ENCODE data around the gene COPB2.
"Not testable (repeated sequence)": the region's sequence is repeated elsewhere in the genome, so short reads cannot be mapped to it uniquely, and the experiment has no call there.

COPB2 gene

GRCh38 chr3:139389552-139390368, at the start of gene COPB2:
TSS of gene COPB2 (minus strand) at chr3:139389647. CDS start at chr3:139389550, 97 bp downstream.
- peak; percentile 98 for DNase-seq (ENCODE audit: low spot score)

- no peak for DNase-seq (ENCODE audit: low spot score)
Observed at GRCh38 chr3:139434764-139435307, 45.4 kb upstream of the COPB2 start.

DNA sequence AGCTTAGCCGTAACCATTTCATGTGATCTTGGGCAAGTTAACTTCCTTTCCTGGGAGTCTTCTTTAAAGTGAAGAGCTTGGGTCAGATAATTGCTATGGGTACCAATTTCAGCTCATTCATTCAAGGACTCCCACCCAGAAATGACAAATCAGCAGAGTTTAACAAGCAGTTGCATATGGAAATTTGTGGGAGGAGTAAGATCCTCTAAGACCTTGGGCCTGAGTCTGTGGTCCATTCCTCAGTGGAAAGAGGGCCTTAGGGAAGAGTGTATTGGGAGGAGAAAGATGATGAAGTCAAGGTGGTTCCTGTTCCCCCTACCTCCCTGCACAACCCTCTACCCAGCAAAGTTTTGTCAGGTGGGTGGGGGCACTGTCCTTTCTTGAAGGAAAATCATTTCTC, 44.8 kb upstream of the COPB2 start:
- no peak for DNase-seq (ENCODE audit: low spot score)

DNA sequence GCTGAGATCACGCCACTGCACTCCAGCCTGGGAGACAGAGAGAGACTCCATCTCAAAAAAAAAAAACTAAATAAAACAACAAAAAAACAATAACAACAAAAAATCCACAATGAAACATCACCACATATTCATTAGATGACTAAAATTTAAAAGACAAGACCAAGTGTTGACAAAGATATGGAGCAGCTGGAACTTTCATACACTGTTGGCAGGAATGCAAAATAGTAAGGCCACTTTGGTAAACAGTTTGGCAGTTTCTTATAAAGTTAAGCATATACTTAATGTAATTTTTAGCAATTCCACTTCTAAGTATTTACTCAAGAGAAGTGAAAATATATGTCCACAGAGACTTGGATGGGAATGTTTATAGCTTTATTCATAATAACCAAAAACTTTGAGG, 43.6 kb upstream of the COPB2 start:
- DNase-seq (ENCODE audit: low spot score) = no peak

GRCh38 chr3:139430493-139430892, 41.0 kb upstream of the COPB2 start:
- DNase-seq (ENCODE audit: low spot score) = no peak

DNA sequence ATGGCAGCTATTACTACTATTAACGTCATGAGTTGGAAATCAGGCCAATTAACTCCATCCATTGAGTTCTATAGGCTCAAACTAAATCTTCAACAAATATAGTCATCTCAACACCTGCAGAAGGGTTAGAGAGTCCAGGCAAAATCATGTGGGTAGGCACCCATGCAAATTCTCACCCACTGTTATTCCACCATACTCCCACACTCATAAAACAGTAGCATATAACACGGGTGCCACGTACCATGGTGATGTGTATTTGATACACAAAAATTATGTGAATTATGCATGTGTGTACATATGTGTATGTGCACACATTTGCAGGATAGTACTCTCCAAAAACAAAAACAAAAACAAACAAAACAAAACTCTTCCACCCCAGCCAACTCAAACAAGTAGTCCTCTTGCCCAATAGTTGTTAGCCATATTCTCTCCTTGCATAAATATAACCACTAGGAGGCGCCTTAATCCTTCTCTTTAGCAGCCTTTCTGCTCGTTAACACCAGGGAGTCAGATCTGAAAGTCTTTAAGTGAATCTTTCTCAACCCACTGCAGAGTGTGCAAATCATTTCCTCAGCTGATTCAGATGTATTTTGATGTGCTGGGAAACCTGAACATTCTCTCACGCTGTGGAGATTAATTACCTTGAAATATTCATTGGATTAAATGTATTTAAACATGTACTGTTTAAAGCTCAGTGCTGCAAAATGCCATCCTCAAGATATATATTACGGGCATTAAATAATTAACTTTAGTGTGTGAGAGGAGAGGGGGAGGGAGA, 38.0 kb upstream of the COPB2 start:
- DNase-seq (ENCODE audit: low spot score) = peak; percentile 76

DNA sequence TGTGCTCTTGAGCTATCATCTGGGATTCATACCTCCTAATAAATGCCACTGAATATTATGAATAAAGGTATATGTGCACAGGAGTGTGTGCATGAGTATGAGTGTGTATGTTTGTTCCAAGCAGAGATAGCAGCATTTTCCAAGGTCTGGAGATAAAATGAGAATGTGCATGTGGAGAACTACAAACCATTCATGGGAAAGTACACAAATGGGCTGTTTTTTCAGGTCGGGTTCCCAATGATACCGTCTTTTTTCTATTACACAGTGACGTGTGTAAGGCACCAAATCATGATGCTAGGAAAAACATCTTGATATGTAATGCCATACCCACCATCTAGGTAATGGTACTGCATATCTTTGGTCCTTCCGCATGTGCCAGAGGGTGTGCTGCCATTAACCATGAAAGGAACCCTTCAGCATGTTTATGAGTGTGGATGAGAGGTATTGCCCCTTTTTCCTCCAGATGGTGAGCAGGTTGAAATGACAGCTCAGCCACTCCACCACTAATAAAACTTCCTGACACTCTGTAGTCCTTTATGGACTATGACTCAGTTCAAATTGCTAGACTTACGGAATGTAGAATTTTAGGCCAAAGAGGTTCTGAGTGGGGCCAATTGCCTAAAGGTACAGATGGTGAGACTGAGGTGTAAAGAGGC, 36.4 kb upstream of the COPB2 start:
- DNase-seq (ENCODE audit: low spot score) = no peak

- DNase-seq (ENCODE audit: low spot score) = no peak
Observed at GRCh38 chr3:139423232-139423631, 33.8 kb upstream of the COPB2 start.

DNA sequence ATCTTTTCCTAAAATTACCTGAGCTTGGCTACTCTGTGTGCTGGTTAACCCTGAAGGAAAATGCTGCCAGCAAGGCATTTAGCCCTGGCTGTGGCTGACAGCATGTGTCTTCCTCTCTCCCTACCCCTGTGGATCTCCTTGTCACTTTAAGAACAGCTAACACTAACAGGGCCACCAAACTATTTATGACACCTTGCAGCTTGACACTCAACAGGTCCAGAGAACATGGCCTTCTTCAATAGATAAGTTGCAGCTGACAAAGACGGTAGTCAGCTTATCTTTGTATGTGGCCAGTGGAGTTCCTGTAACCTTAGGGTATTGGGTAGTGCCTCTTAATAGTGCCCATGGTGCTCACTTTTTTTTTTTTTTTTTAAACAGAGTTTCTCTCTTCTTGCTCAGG, 32.0 kb upstream of the COPB2 start:
- no peak for DNase-seq (ENCODE audit: low spot score)

DNA sequence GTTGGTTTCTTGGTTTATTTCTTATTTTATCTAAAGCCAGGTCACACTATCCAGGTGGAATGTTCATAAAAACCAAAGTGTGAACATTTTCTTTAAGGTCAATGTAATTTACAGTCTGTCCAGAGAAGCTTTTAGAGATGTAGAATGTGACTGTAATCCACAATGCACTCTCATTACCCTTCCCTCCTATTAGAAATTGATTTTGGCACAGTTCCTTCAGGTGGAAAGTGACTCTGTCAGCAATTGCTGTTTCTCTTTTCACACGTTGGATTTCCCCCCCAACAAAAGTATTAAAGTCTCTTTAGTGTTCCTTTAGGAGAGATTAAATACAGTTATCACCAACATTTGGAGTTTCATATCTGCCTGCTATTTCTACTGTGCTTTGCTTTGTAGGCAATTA, 31.6 kb upstream of the COPB2 start:
- no peak for DNase-seq (ENCODE audit: low spot score)

GRCh38 chr3:139418144-139418543, 28.7 kb upstream of the COPB2 start:
- no peak for DNase-seq (ENCODE audit: low spot score)

GRCh38 chr3:139416275-139416674, 26.8 kb upstream of the COPB2 start:
- DNase-seq (ENCODE audit: low spot score) = no peak

GRCh38 chr3:139414608-139415224, 25.3 kb upstream of the COPB2 start:
- DNase-seq (ENCODE audit: low spot score) = no peak

- DNase-seq (ENCODE audit: low spot score) = not testable (repeated sequence)
Observed at GRCh38 chr3:139412891-139413290, 23.4 kb upstream of the COPB2 start.

- not testable (repeated sequence) for DNase-seq (ENCODE audit: low spot score)
Observed at GRCh38 chr3:139401155-139401554, 11.7 kb upstream of the COPB2 start.

DNA sequence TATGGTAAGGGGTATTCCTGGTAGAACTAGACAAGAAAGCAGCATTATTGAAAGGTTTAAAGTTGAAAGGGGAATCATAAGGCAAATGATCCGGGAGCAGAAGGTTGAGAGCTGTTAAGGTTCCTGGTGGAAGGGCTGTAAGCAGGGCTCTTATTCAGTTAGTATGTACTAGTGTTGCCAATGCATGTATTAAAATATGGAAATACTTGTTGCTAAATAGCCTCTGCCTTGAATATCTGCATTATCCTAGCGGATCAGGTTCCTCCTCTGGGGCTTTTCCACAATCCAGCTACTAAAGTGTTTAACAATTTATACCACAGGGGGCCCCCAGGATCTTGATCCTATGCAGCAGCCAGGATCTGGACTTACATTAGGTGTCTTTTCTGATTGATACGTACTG, 7.3 kb upstream of the COPB2 start:
- no peak for DNase-seq (ENCODE audit: low spot score)

- DNase-seq (ENCODE audit: low spot score) = no peak
Observed at GRCh38 chr3:139394116-139394515, 4.7 kb upstream of the COPB2 start.

- DNase-seq (ENCODE audit: low spot score) = peak; percentile 26
Observed at GRCh38 chr3:139388821-139389551, 461 bp downstream of the COPB2 start.

GRCh38 chr3:139388077-139388476, 1.4 kb downstream of the COPB2 start:
- DNase-seq (ENCODE audit: low spot score) = peak; percentile 8

DNA sequence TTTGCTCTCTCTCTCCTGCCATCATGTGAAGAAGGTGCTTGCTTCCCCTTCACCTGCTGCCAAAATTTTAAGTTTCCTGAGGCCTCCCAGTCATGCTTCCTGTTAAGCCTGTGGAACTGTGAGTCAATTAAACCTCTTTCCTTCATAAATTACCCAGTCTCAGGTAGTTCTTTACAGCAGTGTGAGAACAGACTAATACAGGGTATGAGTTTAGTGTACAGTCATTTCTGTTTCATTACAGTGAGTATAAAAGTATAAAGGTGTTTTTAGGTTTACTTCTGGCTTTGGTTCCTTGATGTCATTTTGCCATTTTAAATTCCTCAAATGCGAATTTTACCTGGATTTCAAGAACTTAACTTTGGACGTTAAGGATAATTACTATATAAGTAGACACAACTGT, 7.2 kb downstream of the COPB2 start:
- not testable (repeated sequence) for DNase-seq (ENCODE audit: low spot score)

DNA sequence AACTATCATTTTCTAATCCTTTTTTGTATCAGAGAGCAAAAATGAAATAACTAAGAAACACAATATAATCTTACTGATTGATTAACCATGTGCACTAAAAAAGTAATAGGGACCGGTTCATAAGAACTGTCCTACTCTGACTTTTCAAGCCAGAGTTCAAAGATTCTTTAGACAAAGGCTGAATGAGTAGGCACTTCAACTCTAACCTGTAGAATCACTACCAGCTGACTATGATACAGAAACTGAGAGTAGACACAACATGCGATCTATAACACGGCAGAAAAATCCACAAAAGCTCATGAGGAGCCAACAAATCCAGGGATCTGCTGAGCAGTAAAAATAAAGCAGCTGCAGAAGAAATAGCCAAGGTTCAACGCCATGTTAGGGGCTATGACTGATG, 8.9 kb downstream of the COPB2 start:
- DNase-seq (ENCODE audit: low spot score) = no peak
